DOHH2 (cell line): ENCODE data around the gene SEH1L.
"Not testable (repeated sequence)": the region's sequence is repeated elsewhere in the genome, so short reads cannot be mapped to it uniquely, and the experiment has no call there.

ENCODE experiments used
- H3F3A ChIP-seq: fragments of 200-600 bp; sonication (generic), shearing (Covaris generic); 2 replicates; pipeline ENCODE4 v1.6.0; 2016; ENCODE audit warnings: antibody characterized with exemption, mild to moderate bottlenecking; ENCODE audit not compliant: control insufficient read depth, insufficient read depth
- H3K27ac ChIP-seq: fragments of 200-600 bp; sonication (generic); 2 replicates; pipeline ENCODE4 v1.5.1; 2014; ENCODE audit warnings: low read depth, mild to moderate bottlenecking, low read length, moderate library complexity
- H3K27me3 ChIP-seq: fragments of 200-600 bp; sonication (generic); 2 replicates; pipeline ENCODE4 v1.6.1; 2014; ENCODE audit warnings: mild to moderate bottlenecking, low read length, mixed read lengths; ENCODE audit not compliant: control insufficient read depth
- H3K36me3 ChIP-seq: fragments of 200-600 bp; sonication (generic); 2 replicates; pipeline ENCODE4 v1.6.1; 2014; ENCODE audit warnings: mild to moderate bottlenecking, low read length, moderate library complexity, mixed read lengths; ENCODE audit not compliant: control insufficient read depth
- H3K4me1 ChIP-seq: fragments of 200-600 bp; sonication (generic); 2 replicates; pipeline ENCODE4 v1.6.1; 2014; ENCODE audit warnings: mild to moderate bottlenecking, low read length, mixed read lengths; ENCODE audit not compliant: control insufficient read depth
- H3K4me2 ChIP-seq: fragments of 200-600 bp; sonication (generic); 2 replicates; pipeline ENCODE4 v1.6.0; 2014; ENCODE audit warnings: mild to moderate bottlenecking, low read length, moderate library complexity
- H3K4me3 ChIP-seq: fragments of 200-600 bp; sonication (generic); 2 replicates; pipeline ENCODE4 v1.5.1; 2014; ENCODE audit warnings: mild to moderate bottlenecking, low read length, mixed read lengths
- H3K79me2 ChIP-seq: fragments of 200-600 bp; sonication (generic); 2 replicates; pipeline ENCODE4 v1.6.1; 2014; ENCODE audit warnings: mild to moderate bottlenecking, low read length, mixed read lengths; ENCODE audit not compliant: control insufficient read depth
- H3K9me2 ChIP-seq: fragments of 200-600 bp; sonication (generic); replicated peaks from 2 replicates; pipeline ENCODE4 v1.6.1; 2014; ENCODE audit warnings: mild to moderate bottlenecking, low read length, mixed read lengths; ENCODE audit not compliant: control insufficient read depth
- H3K9me3 ChIP-seq: fragments of 200-600 bp; sonication (generic); 2 replicates; pipeline ENCODE4 v1.6.1; 2014; ENCODE audit warnings: antibody characterized with exemption, low read length, mixed read lengths; ENCODE audit not compliant: control insufficient read depth, insufficient read depth
- H4K20me1 ChIP-seq: fragments of 200-600 bp; sonication (generic); 2 replicates; pipeline ENCODE4 v1.6.0; 2014; ENCODE audit warnings: low read depth, mild to moderate bottlenecking, antibody characterized with exemption, low read length, moderate library complexity; ENCODE audit not compliant: control insufficient read depth, insufficient read depth
- CTCF ChIP-seq: fragments of 200-600 bp; sonication (generic); IDR thresholded peaks from one replicate; pipeline ENCODE4 v1.5.1; 2014; ENCODE audit warnings: antibody characterized with exemption, mild to moderate bottlenecking, low read depth, low read length; ENCODE audit not compliant: poor library complexity, severe bottlenecking
- EZH2phosphoT487 ChIP-seq: fragments of 200-600 bp; sonication (generic); IDR thresholded peaks from 2 replicates; pipeline ENCODE4 v1.6.1; 2017; ENCODE audit warnings: borderline replicate concordance, mild to moderate bottlenecking, antibody characterized with exemption, low read length, moderate library complexity, mixed read lengths

Gene SEH1L

GRCh38 chr18:12973562-12974213 is 25.9 kb downstream of the SEH1L start:
- no peaks in the 10 kb centered on the region for H3K4me1 ChIP-seq
- TF ChIP-seq CTCF (no peak), EZH2phosphoT487 (no peak)
- peaks cover 7% of the 10 kb centered on the region for H3K79me2 ChIP-seq
- H3K36me3 ChIP-seq, result peaks cover 81% of the 10 kb centered on the region
- H3K27ac ChIP-seq, result no peak overlapping the region
- no peaks in the 10 kb centered on the region for H3F3A ChIP-seq
- H3K27me3 ChIP-seq, result no peaks in the 10 kb centered on the region
- H3K9me3 ChIP-seq, result no peaks in the 10 kb centered on the region
- no peak overlapping the region for H3K4me3 ChIP-seq
- no peaks in the 10 kb centered on the region for H4K20me1 ChIP-seq
- no peaks in the 10 kb centered on the region for H3K9me2 ChIP-seq
- H3K4me2 ChIP-seq, result no peak overlapping the region

GRCh38 chr18:12975488-12975887 is 27.7 kb downstream of the SEH1L start:
- Histone ChIP-seq H3K4me2 (no peak overlapping the region), H4K20me1 (no peaks in the 10 kb centered on the region), H3K4me3 (no peak overlapping the region), H3F3A (no peaks in the 10 kb centered on the region), H3K27ac (no peak overlapping the region), H3K27me3 (no peaks in the 10 kb centered on the region), H3K4me1 (no peaks in the 10 kb centered on the region), H3K36me3 (peaks cover 73% of the 10 kb centered on the region), H3K9me2 (no peaks in the 10 kb centered on the region), H3K79me2 (peaks cover 7% of the 10 kb centered on the region; the same call in 1 of the 2 replicates), H3K9me3 (no peaks in the 10 kb centered on the region)
- TF ChIP-seq EZH2phosphoT487, result no peak
- no peak for TF ChIP-seq CTCF

GRCh38 chr18:12976305-12976704 is 28.5 kb downstream of the SEH1L start:
- Histone ChIP-seq H3K4me2 (no peak overlapping the region), H3K4me3 (no peak overlapping the region), H3K36me3 (peaks cover 65% of the 10 kb centered on the region), H3K79me2 (peaks cover 7% of the 10 kb centered on the region; the same call in 1 of the 2 replicates), H3K27me3 (no peaks in the 10 kb centered on the region), H3K9me3 (no peaks in the 10 kb centered on the region), H3K27ac (no peak overlapping the region), H3F3A (no peaks in the 10 kb centered on the region), H3K4me1 (no peaks in the 10 kb centered on the region), H4K20me1 (no peaks in the 10 kb centered on the region), H3K9me2 (no peaks in the 10 kb centered on the region)
- TF ChIP-seq EZH2phosphoT487, result no peak

GRCh38 chr18:12980065-12980464 is 32.3 kb downstream of the SEH1L start:
- H3K36me3 ChIP-seq, result peaks cover 62% of the 10 kb centered on the region

More at GRCh38 chr18:12980065-12980464, 32.3 kb downstream of the SEH1L start:
- not testable (repeated sequence) for H3K27ac ChIP-seq, H3K4me1 ChIP-seq, H3K9me3 ChIP-seq, H3K9me2 ChIP-seq, H3K27me3 ChIP-seq, H3K4me2 ChIP-seq, H3K4me3 ChIP-seq, H3K79me2 ChIP-seq, H3F3A ChIP-seq, H4K20me1 ChIP-seq
